ENCODE data around the gene NQO2. TPM values are rescaled to one million over a fixed set of nuclear protein-coding genes. Genes with fewer than 3 reads are reported as not detected.
"Not testable (repeated sequence)": the region's sequence is repeated elsewhere in the genome, so short reads cannot be mapped to it uniquely, and the experiment has no call there.

Gene NQO2
- total RNA-seq, 1 donor from 2014 or later, result 51.1 TPM

- Histone ChIP-seq H3K36me3 (no peaks in the 10 kb centered on the region), H3K27me3 (ENCODE audit: low read depth) (no peaks in the 10 kb centered on the region), H3K27ac (replicated peaks) (no peak overlapping the region), H3K4me3 (no peak overlapping the region), H3K4me1 (peaks cover 25% of the 10 kb centered on the region), H3K9me3 (replicated peaks) (no peaks in the 10 kb centered on the region)
- no peak for DNase-seq
- TF ChIP-seq, protein P1, sequence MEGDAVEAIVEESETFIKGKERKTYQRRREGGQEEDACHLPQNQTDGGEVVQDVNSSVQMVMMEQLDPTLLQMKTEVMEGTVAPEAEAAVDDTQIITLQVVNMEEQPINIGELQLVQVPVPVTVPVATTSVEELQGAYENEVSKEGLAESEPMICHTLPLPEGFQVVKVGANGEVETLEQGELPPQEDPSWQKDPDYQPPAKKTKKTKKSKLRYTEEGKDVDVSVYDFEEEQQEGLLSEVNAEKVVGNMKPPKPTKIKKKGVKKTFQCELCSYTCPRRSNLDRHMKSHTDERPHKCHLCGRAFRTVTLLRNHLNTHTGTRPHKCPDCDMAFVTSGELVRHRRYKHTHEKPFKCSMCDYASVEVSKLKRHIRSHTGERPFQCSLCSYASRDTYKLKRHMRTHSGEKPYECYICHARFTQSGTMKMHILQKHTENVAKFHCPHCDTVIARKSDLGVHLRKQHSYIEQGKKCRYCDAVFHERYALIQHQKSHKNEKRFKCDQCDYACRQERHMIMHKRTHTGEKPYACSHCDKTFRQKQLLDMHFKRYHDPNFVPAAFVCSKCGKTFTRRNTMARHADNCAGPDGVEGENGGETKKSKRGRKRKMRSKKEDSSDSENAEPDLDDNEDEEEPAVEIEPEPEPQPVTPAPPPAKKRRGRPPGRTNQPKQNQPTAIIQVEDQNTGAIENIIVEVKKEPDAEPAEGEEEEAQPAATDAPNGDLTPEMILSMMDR (IDR thresholded peaks at IDR 0.05; ENCODE audit: borderline replicate concordance), result no peak
- intact Hi-C loops (cut with micrococcal nuclease), result loop anchor here (5.0 kb wide), 1 partner anchor 60 kb away; the partner anchor contains the start of gene NQO2
Observed at GRCh38 chr6:3057063-3057770, 57.5 kb downstream of the NQO2 start.

DNA sequence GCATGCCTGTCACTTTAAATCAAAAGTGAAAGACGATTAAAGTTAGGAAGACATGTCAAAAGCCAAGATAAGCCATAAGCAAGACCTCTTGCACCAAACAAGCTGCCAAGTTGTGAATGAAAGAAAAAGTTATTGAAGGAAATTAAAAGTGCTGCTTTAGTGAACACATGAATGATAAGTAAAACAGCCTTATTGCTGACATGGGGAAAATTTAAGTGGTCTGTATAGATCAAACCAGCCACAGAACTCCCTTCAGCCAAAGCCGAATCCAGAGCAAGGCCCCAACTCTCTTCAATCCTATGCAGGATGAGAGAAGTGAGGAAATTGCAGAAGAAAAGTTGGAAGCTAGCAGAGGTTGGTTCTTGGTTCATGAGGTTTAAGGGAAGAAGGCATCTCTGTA lies 59.3 kb downstream of the NQO2 start:
- H3K4me1 ChIP-seq, result peaks cover 18% of the 10 kb centered on the region
- H3K4me3 ChIP-seq, result no peak overlapping the region
- DNase-seq, result no peak
- no peaks in the 10 kb centered on the region for H3K27me3 ChIP-seq (ENCODE audit: low read depth)
- no peaks in the 10 kb centered on the region for H3K36me3 ChIP-seq
- intact Hi-C loops (cut with micrococcal nuclease), result loop anchor here (5.0 kb wide), 1 partner anchor 62 kb away; the partner anchor contains the start of gene NQO2
- H3K9me3 ChIP-seq (replicated peaks), result no peaks in the 10 kb centered on the region
- TF ChIP-seq, protein P1 (IDR thresholded peaks at IDR 0.05; ENCODE audit: borderline replicate concordance), result no peak
- H3K27ac ChIP-seq (replicated peaks), result no peak overlapping the region

- DNase-seq; intact Hi-C loops (cut with micrococcal nuclease); H3K36me3 ChIP-seq; H3K27ac ChIP-seq (replicated peaks); H3K27me3 ChIP-seq (ENCODE audit: low read depth); H3K9me3 ChIP-seq (replicated peaks); H3K4me3 ChIP-seq: not testable (repeated sequence)
- H3K4me1 ChIP-seq, result peaks cover 20% of the 10 kb centered on the region
Observed at GRCh38 chr6:3060092-3060491, 60.4 kb downstream of the NQO2 start.

GRCh38 chr6:3061501-3061941 lies 61.8 kb downstream of the NQO2 start:
- no peaks in the 10 kb centered on the region for H3K27me3 ChIP-seq (ENCODE audit: low read depth)
- H3K4me1 ChIP-seq, result peaks cover 23% of the 10 kb centered on the region
- H3K9me3 ChIP-seq (replicated peaks), result no peaks in the 10 kb centered on the region
- H3K36me3 ChIP-seq, result no peaks in the 10 kb centered on the region
- no peak for DNase-seq
- TF ChIP-seq, protein P1 (IDR thresholded peaks at IDR 0.05; ENCODE audit: borderline replicate concordance), result no peak
- no peak overlapping the region for H3K27ac ChIP-seq (replicated peaks)
- intact Hi-C loops (cut with micrococcal nuclease), result no loop called here
- no peak overlapping the region for H3K4me3 ChIP-seq

DNA sequence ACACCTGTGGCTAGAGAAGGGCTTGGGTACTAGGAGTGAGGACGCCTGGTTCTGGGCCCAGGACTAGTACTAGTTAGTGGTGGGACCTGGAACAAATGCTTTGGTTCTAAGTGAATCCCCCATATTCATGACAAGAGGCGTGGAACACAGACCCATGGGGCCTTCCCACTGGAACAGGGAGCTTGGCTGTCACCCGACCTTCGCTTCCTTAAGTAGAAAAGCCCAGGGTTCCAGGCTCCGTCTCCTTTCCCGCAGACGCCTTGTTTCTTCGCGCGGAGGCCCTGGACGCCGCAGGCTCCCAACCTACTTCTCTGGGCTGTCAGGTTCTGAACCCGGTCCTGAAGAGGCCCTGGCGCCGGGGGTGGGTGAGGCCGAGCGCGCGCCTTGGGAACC lies 63.6 kb downstream of the NQO2 start:
- intact Hi-C loops (cut with micrococcal nuclease); H3K36me3 ChIP-seq; DNase-seq; H3K9me3 ChIP-seq (replicated peaks); H3K27me3 ChIP-seq (ENCODE audit: low read depth): not testable (repeated sequence)
- H3K4me1 ChIP-seq, result peaks cover 40% of the 10 kb centered on the region
- peak overlapping the region; percentile 98 for H3K27ac ChIP-seq (replicated peaks)
- peak overlapping the region; percentile 91 for H3K4me3 ChIP-seq

- Histone ChIP-seq H3K27me3 (ENCODE audit: low read depth) (no peaks in the 10 kb centered on the region), H3K4me1 (peaks cover 44% of the 10 kb centered on the region), H3K4me3 (peak overlapping the region; percentile 91), H3K36me3 (no peaks in the 10 kb centered on the region), H3K9me3 (replicated peaks) (no peaks in the 10 kb centered on the region), H3K27ac (replicated peaks) (peak overlapping the region; percentile 98)
- peak; percentile 97 for DNase-seq
- intact Hi-C loops (cut with micrococcal nuclease), result no loop called here
- TF ChIP-seq, protein P1 (IDR thresholded peaks at IDR 0.05; ENCODE audit: borderline replicate concordance), result peak; percentile 18
Observed at GRCh38 chr6:3063733-3064700, 64.3 kb downstream of the NQO2 start.
